ENCODE data around the gene CACNB4. TPM values are rescaled to one million over a fixed set of nuclear protein-coding genes. Genes with fewer than 3 reads are reported as not detected.

CACNB4 gene
- total RNA-seq, 2 donors from 2014 or later: 15.4 to 40.6 TPM

GRCh38 chr2:152050915-152051314 is 47.9 kb downstream of the CACNB4 start:
- no peak for TF ChIP-seq CTCF (IDR thresholded peaks at IDR 0.05)
- TF ChIP-seq POLR2A (IDR thresholded peaks at IDR 0.05): no peak
- no peak for TF ChIP-seq POLR2AphosphoS5 (IDR thresholded peaks at IDR 0.05)
- 89% methylated on average over 6 of the region's 6 CpGs for WGBS
- no peaks in the 10 kb centered on the region for H3K36me3 ChIP-seq
- intact Hi-C loops (cut with DNase I): no loop called here
- no peaks in the 10 kb centered on the region for H3K4me1 ChIP-seq (replicated peaks)
- H3K27me3 ChIP-seq (replicated peaks; ENCODE audit: insufficient read depth): no peaks in the 10 kb centered on the region
- H3K27ac ChIP-seq: no peak overlapping the region
- no peak overlapping the region for H3K4me3 ChIP-seq
- DNase-seq (ENCODE audit: low spot score): no peak
- no peaks in the 10 kb centered on the region for H3K9me3 ChIP-seq

GRCh38 chr2:152050341-152050740 is 48.5 kb downstream of the CACNB4 start:
- no peaks in the 10 kb centered on the region for H3K36me3 ChIP-seq
- TF ChIP-seq CTCF (IDR thresholded peaks at IDR 0.05) (no peak), POLR2A (IDR thresholded peaks at IDR 0.05) (no peak)
- H3K4me1 ChIP-seq (replicated peaks): no peaks in the 10 kb centered on the region
- H3K9me3 ChIP-seq: no peaks in the 10 kb centered on the region
- no peak overlapping the region for H3K27ac ChIP-seq
- no peak overlapping the region for H3K4me3 ChIP-seq
- intact Hi-C loops (cut with DNase I): no loop called here
- H3K27me3 ChIP-seq (replicated peaks; ENCODE audit: insufficient read depth): no peaks in the 10 kb centered on the region
- 44% methylated on average over 3 of the region's 3 CpGs for WGBS
- DNase-seq (ENCODE audit: low spot score): no peak

GRCh38 chr2:152049541-152049940 is 49.3 kb downstream of the CACNB4 start:
- H3K4me3 ChIP-seq: no peak overlapping the region
- intact Hi-C loops (cut with DNase I): no loop called here

GRCh38 chr2:152047824-152048471 is 50.9 kb downstream of the CACNB4 start:
- H3K36me3 ChIP-seq: no peaks in the 10 kb centered on the region
- DNase-seq (ENCODE audit: low spot score): no peak
- TF ChIP-seq POLR2A (IDR thresholded peaks at IDR 0.05) (no peak), CTCF (IDR thresholded peaks at IDR 0.05) (no peak), POLR2AphosphoS5 (IDR thresholded peaks at IDR 0.05) (no peak)
- H3K4me3 ChIP-seq: no peak overlapping the region
- H3K4me1 ChIP-seq (replicated peaks): no peaks in the 10 kb centered on the region
- WGBS: 79% methylated on average over 6 of the region's 6 CpGs
- intact Hi-C loops (cut with DNase I): no loop called here
- H3K27ac ChIP-seq: no peak overlapping the region
- no peaks in the 10 kb centered on the region for H3K9me3 ChIP-seq
- no peaks in the 10 kb centered on the region for H3K27me3 ChIP-seq (replicated peaks; ENCODE audit: insufficient read depth)

More at GRCh38 chr2:152049541-152049940, 49.3 kb downstream of the CACNB4 start:
- no peaks in the 10 kb centered on the region for H3K9me3 ChIP-seq
- H3K27ac ChIP-seq: no peak overlapping the region
- 87% methylated on average over 4 of the region's 4 CpGs for WGBS
- H3K27me3 ChIP-seq (replicated peaks; ENCODE audit: insufficient read depth): no peaks in the 10 kb centered on the region
- DNase-seq (ENCODE audit: low spot score): no peak
- TF ChIP-seq POLR2A (IDR thresholded peaks at IDR 0.05) (no peak), CTCF (IDR thresholded peaks at IDR 0.05) (no peak), POLR2AphosphoS5 (IDR thresholded peaks at IDR 0.05) (no peak)
- no peaks in the 10 kb centered on the region for H3K4me1 ChIP-seq (replicated peaks)
- H3K36me3 ChIP-seq: no peaks in the 10 kb centered on the region

GRCh38 chr2:152046940-152047339 is 51.9 kb downstream of the CACNB4 start:
- H3K36me3 ChIP-seq: no peaks in the 10 kb centered on the region
- 63% methylated on average over 4 of the region's 4 CpGs for WGBS
- H3K4me1 ChIP-seq (replicated peaks): no peaks in the 10 kb centered on the region
- H3K27ac ChIP-seq: no peak overlapping the region
- no peak for DNase-seq (ENCODE audit: low spot score)
- no peak for TF ChIP-seq CTCF (IDR thresholded peaks at IDR 0.05)
- no peak for TF ChIP-seq POLR2AphosphoS5 (IDR thresholded peaks at IDR 0.05)
- no peak for TF ChIP-seq POLR2A (IDR thresholded peaks at IDR 0.05)
- H3K27me3 ChIP-seq (replicated peaks; ENCODE audit: insufficient read depth): no peaks in the 10 kb centered on the region
- intact Hi-C loops (cut with DNase I): no loop called here
- H3K9me3 ChIP-seq: no peaks in the 10 kb centered on the region
- no peak overlapping the region for H3K4me3 ChIP-seq

All from prostate gland (tissue), 2 donors.